Stomach (tissue), 9 donors: ENCODE measurements around the gene DPYSL3. TPM values are rescaled to one million over a fixed set of nuclear protein-coding genes. Genes with fewer than 3 reads are reported as not detected.

Source experiments
- DNase-seq, 2 donors: peaks; one replicate each; pipeline versions ENCODE4 v3.0.0 to v3.0.0-alpha.2; 2013 to 2019
- H3K27ac ChIP-seq, 5 donors: fragments of 200-600 bp in 4 of 5; sonication (generic) in 4 of 5; one replicate each; pipeline ENCODE4 v1.5.1; 2013 to 2019; ENCODE audit warnings: mild to moderate bottlenecking in 1 of 5, moderate library complexity in 1 of 5
- H3K27me3 ChIP-seq, 3 donors: fragments of 200-600 bp; sonication (generic); one replicate each; pipeline ENCODE4 v1.5.1; 2017 to 2019; ENCODE audit warnings: mixed run types in 1 of 3
- H3K36me3 ChIP-seq, 4 donors: fragments of 200-600 bp; sonication (generic); 1 replicate in 3 of 4; 2 replicates in 1 of 4; pipeline ENCODE4 v1.5.1; 2016 to 2019
- H3K4me1 ChIP-seq, 4 donors: fragments of 200-600 bp; sonication (generic); one replicate each; pipeline ENCODE4 v1.5.1; 2016 to 2019
- H3K4me3 ChIP-seq, 4 donors: fragments of 200-600 bp; sonication (generic) in 3 of 4; one replicate each; pipeline ENCODE4 v1.5.1; 2016 to 2019; ENCODE audit warnings: mild to moderate bottlenecking in 1 of 4
- H3K9me3 ChIP-seq, 4 donors: fragments of 200-600 bp; sonication (generic); one replicate each; pipeline ENCODE4 v1.5.1; 2016 to 2019
- CTCF ChIP-seq, 7 experiments: fragments of 450-650 bp in 4 of 7; fragments of 200-600 bp in 3 of 7; sonication (generic) in 3 of 7; IDR thresholded peaks; one replicate each; pipeline ENCODE4 v1.5.1; 2016 to 2019; ENCODE audit warnings: antibody characterized with exemption in 7 of 7, control low read depth in 2 of 7, mild to moderate bottlenecking in 1 of 7
- EP300 ChIP-seq: sonication (generic); formaldehyde crosslinking; IDR thresholded peaks from one replicate; pipeline ENCODE4 v1.6.1; 2017; ENCODE audit warnings: antibody characterized with exemption
- POLR2A ChIP-seq, 4 donors: fragments of 450-650 bp; IDR thresholded peaks; one replicate each; pipeline ENCODE4 v1.6.1; 2016; ENCODE audit warnings: antibody characterized with exemption in 4 of 4, control low read depth in 2 of 4, mild to moderate bottlenecking in 1 of 4, moderate library complexity in 1 of 4
- POLR2AphosphoS5 ChIP-seq, 3 donors: sonication (generic); formaldehyde crosslinking; IDR thresholded peaks; one replicate each; pipeline ENCODE4 v1.6.1; 2016; ENCODE audit warnings: antibody characterized with exemption in 3 of 3
- WGBS, 5 donors: extraction: QIAGEN DNeasy Blood & Tissue Kit in 3 of 5; methylation state at CpG; one replicate each; pipeline versions ENCODE4 v1.1.5 to v1.1.7; 2013 to 2018; 5-methylcytosine and 5-hydroxymethylcytosine counted together
- intact Hi-C: fragments of 100-400 bp; cut with DNase I; formaldehyde crosslinking; loops from one replicate; pipeline ENCODE4 v1.15.1; 2023; ENCODE audit warnings: low total_unique reads
- polyA plus RNA-seq, 3 donors: library from polyadenylated mRNA; stranded (reverse); fragments of 200-250 nt; gene quantifications; one replicate each; pipeline ENCODE4 v1.2.3, GENCODE V29; 2013
- total RNA-seq, 5 donors: library from RNA; depleted of rRNA; stranded (reverse); fragments of >200 nt; gene quantifications; one replicate each; pipeline versions ENCODE4 v1.1.0 to v1.2.3, GENCODE V29; 2014 to 2016
- donor health status: healthy with polysubstance abuse.
- donor health status: Bipolar disorder and iron deficiency.
- donor health status: healthy.

The DPYSL3 gene
- total and polyA plus RNA-seq, 8 donors = 15.0 to 144 (median 38.0) TPM

GRCh38 chr5:147427521-147428401 lies 82.1 kb downstream of the DPYSL3 start:
- TF ChIP-seq POLR2AphosphoS5 (IDR thresholded peaks at IDR 0.05) (no peak), POLR2A (IDR thresholded peaks at IDR 0.05) (no peak), CTCF (IDR thresholded peaks at IDR 0.05) (no peak), EP300 (no peak)
- intact Hi-C loops = no loop called here
- Histone ChIP-seq H3K9me3 (no peaks in the 10 kb centered on the region), H3K4me1 (peaks cover 0 to 58% (median 29%) of the 10 kb centered on the region in 4 donors), H3K36me3 (peaks cover 0 to 10% (median 5%) of the 10 kb centered on the region in 4 donors), H3K27ac (peak overlapping the region in 4 of 5 donors; percentile 16 to 56 (median 47)), H3K4me3 (no peak overlapping the region), H3K27me3 (no peaks in the 10 kb centered on the region)
- 30 to 74% (median 55%) methylated on average over 1 of the region's 1 CpG for WGBS, 5 donors
- DNase-seq = peak in 1 of 2 donors; percentile 37

DNA sequence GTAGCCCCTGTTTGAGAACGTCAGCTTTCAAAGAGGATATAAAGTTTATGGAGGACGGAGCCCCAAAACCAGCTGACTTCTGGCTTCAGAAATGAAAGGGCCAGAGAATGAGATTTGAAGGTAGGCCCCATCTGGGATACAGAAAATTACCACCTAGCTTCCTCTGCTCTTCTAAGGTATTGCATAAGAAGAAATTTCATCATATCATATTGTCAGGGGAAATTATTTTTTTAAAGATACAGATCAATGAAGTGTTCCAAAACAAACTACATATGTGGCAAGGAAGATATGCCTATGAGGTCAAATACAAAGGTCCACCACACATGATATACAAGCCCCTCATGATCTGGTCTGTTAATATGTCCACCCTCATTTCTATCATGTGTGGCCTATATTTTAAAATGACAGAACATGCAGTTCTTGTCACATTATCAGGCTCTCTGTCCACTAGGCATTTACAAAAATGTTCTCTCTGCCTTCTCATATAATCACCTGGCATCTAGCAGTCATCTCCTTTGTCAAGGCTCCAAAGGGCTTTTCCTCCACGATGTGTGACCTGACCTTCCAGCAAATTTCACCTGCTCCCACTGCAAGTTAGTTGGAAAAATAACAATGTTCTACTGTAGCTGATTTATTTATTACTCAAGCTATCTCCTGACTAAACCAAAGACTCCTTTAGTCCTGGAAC lies 83.1 kb downstream of the DPYSL3 start:
- intact Hi-C loops = no loop called here
- TF ChIP-seq CTCF (IDR thresholded peaks at IDR 0.05) = no peak
- no peak for TF ChIP-seq POLR2AphosphoS5 (IDR thresholded peaks at IDR 0.05)
- no peak for TF ChIP-seq EP300
- no peak for TF ChIP-seq POLR2A (IDR thresholded peaks at IDR 0.05)
- Histone ChIP-seq H3K4me1 (peaks cover 0 to 48% (median 25%) of the 10 kb centered on the region in 4 donors), H3K4me3 (no peak overlapping the region), H3K36me3 (peaks cover 0 to 14% (median 5%) of the 10 kb centered on the region in 4 donors), H3K27me3 (no peaks in the 10 kb centered on the region), H3K9me3 (no peaks in the 10 kb centered on the region), H3K27ac (peak overlapping the region in 4 of 5 donors; percentile 16 to 56 (median 47))
- 72 to 80% (median 75%) methylated on average over 3 of the region's 3 CpGs for WGBS, 5 donors
- no peak for DNase-seq

DNA sequence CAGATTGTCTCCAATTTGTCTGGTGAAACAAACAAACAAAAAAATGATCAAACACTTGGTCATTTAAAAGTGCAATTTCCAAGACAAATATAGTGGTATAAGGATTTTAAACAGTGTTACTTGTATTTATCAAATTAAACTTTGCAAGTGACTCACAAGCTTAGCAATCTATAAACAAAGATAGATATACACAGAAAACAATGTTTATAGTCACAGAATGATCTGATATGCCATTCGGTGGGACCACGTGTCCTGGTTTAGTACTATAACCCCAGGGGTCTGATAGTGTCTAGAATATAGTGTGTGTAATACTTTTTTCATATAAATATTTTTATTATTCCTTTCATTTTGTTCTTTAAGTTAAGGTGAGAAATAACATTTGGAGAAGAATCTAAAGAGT lies 91.3 kb downstream of the DPYSL3 start:
- intact Hi-C loops = no loop called here
- peak overlapping the region in 3 of 5 donors; percentile 59 to 76 (median 75) for H3K27ac ChIP-seq

More for the DNA sequence above, 91.3 kb downstream of the DPYSL3 start:
- Histone ChIP-seq H3K4me3 (no peak overlapping the region), H3K27me3 (no peaks in the 10 kb centered on the region), H3K9me3 (no peaks in the 10 kb centered on the region), H3K36me3 (peaks cover 0 to 17% (median 6%) of the 10 kb centered on the region in 4 donors), H3K4me1 (peaks cover 9 to 27% (median 16%) of the 10 kb centered on the region in 4 donors)
- WGBS, 5 donors = 54 to 59% (median 55%) methylated on average over 2 of the region's 2 CpGs
- no peak for DNase-seq
- no peak for TF ChIP-seq CTCF (IDR thresholded peaks at IDR 0.05)
- TF ChIP-seq POLR2AphosphoS5 (IDR thresholded peaks at IDR 0.05) = no peak
